GM21447 (cell line): ENCODE results near the gene NID2.

Source experiments
- ATAC-seq: cut with Tn5 transposase; IDR thresholded peaks from one replicate; pipeline ENCODE4 v1.9.1; 2021; ENCODE audit not compliant: unreplicated experiment

NID2 gene

GRCh38 chr14:51967521-51967920 is 101.3 kb downstream of the NID2 start:
- ATAC-seq, result no peak

GRCh38 chr14:51963286-51963685 is 105.6 kb downstream of the NID2 start:
- ATAC-seq, result no peak

- ATAC-seq, result no peak
Observed at GRCh38 chr14:51962711-51963110, 106.1 kb downstream of the NID2 start.

GRCh38 chr14:51960866-51961265 is 108.0 kb downstream of the NID2 start:
- ATAC-seq, result no peak

- no peak for ATAC-seq
Observed at GRCh38 chr14:51959928-51960327, 108.9 kb downstream of the NID2 start.

- no peak for ATAC-seq
Observed at GRCh38 chr14:51957950-51958349, 110.9 kb downstream of the NID2 start.
